HepG2 (cell line): Measurements from ENCODE around the gene C6orf62. TPM values are rescaled to one million over a fixed set of nuclear protein-coding genes. Genes with fewer than 3 reads are reported as not detected.
A peak's percentile ranks its signal among the peaks of the same experiment; 100 is the strongest.

Experiments
- AHR ChIP-seq: IDR thresholded peaks from 2 replicates; pipeline ENCODE4 v1.6.1; 2018; ENCODE audit warnings: missing genetic modification reagents, missing compliant biosample characterization
- CREB1 ChIP-seq, 2 experiments: fragments of 450-650 bp in 1 of 2; IDR thresholded peaks; 2 replicates each; pipeline ENCODE4 v1.6.1; 2016 to 2017; ENCODE audit warnings: control low read depth in 1 of 2, mild to moderate bottlenecking in 1 of 2, missing compliant biosample characterization in 1 of 2, missing genetic modification characterization in 1 of 2
- ELF1 ChIP-seq: sonication (generic); formaldehyde crosslinking; IDR thresholded peaks from 2 replicates; pipeline ENCODE4 v1.4.0; 2020; ENCODE audit warnings: missing genetic modification reagents
- FOXO1 ChIP-seq: sonication (generic); formaldehyde crosslinking; IDR thresholded peaks from 2 replicates; pipeline ENCODE4 v1.4.0; 2020; ENCODE audit warnings: missing genetic modification reagents
- KLF11 ChIP-seq: IDR thresholded peaks from 2 replicates; pipeline ENCODE4 v1.6.1; 2016; ENCODE audit warnings: missing compliant biosample characterization
- KLF9 ChIP-seq: IDR thresholded peaks from 2 replicates; pipeline ENCODE4 v1.6.1; 2016; ENCODE audit warnings: low read depth
- KMT2A ChIP-seq: sonication (generic); formaldehyde crosslinking; IDR thresholded peaks from 2 replicates; pipeline ENCODE4 v1.4.0; 2020; ENCODE audit warnings: missing genetic modification reagents
- MED8 ChIP-seq: sonication (generic); formaldehyde crosslinking; IDR thresholded peaks from 2 replicates; pipeline ENCODE4 v1.8.1; 2023; ENCODE audit warnings: mild to moderate bottlenecking, missing genetic modification reagents; ENCODE audit not compliant: insufficient replicate concordance
- MIER2 ChIP-seq: IDR thresholded peaks from 2 replicates; pipeline ENCODE4 v1.6.1; 2016; ENCODE audit warnings: missing biosample characterization, missing genetic modification reagents
- SOX5 ChIP-seq: IDR thresholded peaks from 2 replicates; pipeline ENCODE4 v1.6.1; 2016; ENCODE audit warnings: borderline replicate concordance
- TEAD3 ChIP-seq: optimal IDR thresholded peaks from 2 replicates; pipeline ENCODE3; 2016; ENCODE audit warnings: borderline replicate concordance
- U2AF2 ChIP-seq: fragments of 200-400 bp; formaldehyde crosslinking; IDR thresholded peaks from 2 replicates; pipeline ENCODE4 v1.6.1; 2017; ENCODE audit warnings: low read depth, mild to moderate bottlenecking, low read length
- ZKSCAN8 ChIP-seq: IDR thresholded peaks from 2 replicates; pipeline ENCODE4 v1.6.1; 2016; ENCODE audit warnings: borderline replicate concordance, missing genetic modification reagents, missing compliant biosample characterization
- ZNF20 ChIP-seq: sonication (generic); formaldehyde crosslinking; IDR thresholded peaks from 2 replicates; pipeline ENCODE4 v1.4.0; 2020; ENCODE audit warnings: mild to moderate bottlenecking, moderate library complexity, missing genetic modification reagents
- ZNF282 ChIP-seq: fragments of 450-650 bp; IDR thresholded peaks from 2 replicates; pipeline ENCODE4 v1.6.1; 2018; ENCODE audit not compliant: partially characterized antibody
- ZNF430 ChIP-seq: sonication (generic); formaldehyde crosslinking; IDR thresholded peaks from 2 replicates; pipeline ENCODE4 v1.9.0; 2021; ENCODE audit warnings: mild to moderate bottlenecking, missing genetic modification reagents
- ZNF441 ChIP-seq: sonication (generic); formaldehyde crosslinking; IDR thresholded peaks from 2 replicates; pipeline ENCODE4 v1.7.0; 2021; ENCODE audit warnings: missing genetic modification reagents, borderline replicate concordance
- ZNF709 ChIP-seq: sonication (generic); formaldehyde crosslinking; IDR thresholded peaks from 2 replicates; pipeline ENCODE4 v1.5.0; 2020; ENCODE audit warnings: mild to moderate bottlenecking, missing genetic modification reagents
- ZNF781 ChIP-seq: sonication (generic); formaldehyde crosslinking; IDR thresholded peaks from 2 replicates; pipeline ENCODE4 v1.5.1; 2020; ENCODE audit warnings: borderline replicate concordance, mild to moderate bottlenecking, missing genetic modification reagents; ENCODE audit errors: not compliant biosample characterization
- ZNF788 ChIP-seq: sonication (generic); formaldehyde crosslinking; IDR thresholded peaks from 2 replicates; pipeline ENCODE4 v1.5.0; 2020; ENCODE audit warnings: mild to moderate bottlenecking, missing genetic modification reagents, borderline replicate concordance
- polyA plus RNA-seq, 8 experiments: library from polyadenylated mRNA; depleted of rRNA in 3 of 8; stranded (reverse) in 7 of 8; unstranded in 1 of 8; fragments of >200 nt; fragmentation: Illumina TruSeq in 4 of 8; extraction: Trizol in 4 of 8; gene quantifications; 2 replicates each; pipeline versions ENCODE4 v1.2.1 to v1.2.3, GENCODE V29; 2011 to 2016; ENCODE audit warnings: low read depth in 4 of 8, missing spikeins in 1 of 8, mixed read lengths in 1 of 8; ENCODE audit not compliant: insufficient read depth in 1 of 8
- total RNA-seq, 5 experiments: library from RNA; depleted of rRNA; stranded (reverse); fragments of >200 nt; fragmentation: Illumina TruSeq; extraction: Trizol; gene quantifications; 2 replicates each; pipeline ENCODE4 v1.2.3, GENCODE V29; 2016; ENCODE audit warnings: low read depth in 1 of 5
- TF ChIP-seq, protein P1 (sequence below): sonication (generic); formaldehyde crosslinking; IDR thresholded peaks from 2 replicates; pipeline ENCODE4 v1.5.0; 2020; ENCODE audit warnings: missing genetic modification reagents, mild to moderate bottlenecking, borderline replicate concordance
- TF ChIP-seq, protein P2 (sequence below): IDR thresholded peaks from 2 replicates; pipeline ENCODE4 v1.6.1; 2016
- TF ChIP-seq, protein P3 (sequence below): sonication (generic); formaldehyde crosslinking; IDR thresholded peaks from 2 replicates; pipeline ENCODE4 v1.4.0; 2020; ENCODE audit warnings: mild to moderate bottlenecking, missing genetic modification reagents
- TF ChIP-seq, protein P4 (sequence below): sonication (generic); formaldehyde crosslinking; IDR thresholded peaks from 2 replicates; pipeline ENCODE4 v1.5.0; 2020; ENCODE audit warnings: mild to moderate bottlenecking, missing genetic modification reagents
- TF ChIP-seq, protein P5 (sequence below): IDR thresholded peaks from 2 replicates; pipeline ENCODE4 v1.6.1; 2012; ENCODE audit warnings: low read depth, low read length, improper control_type of control experiment

C6orf62 gene
- total and polyA plus RNA-seq, 2 of the 13 experiments (the other 11 are each of a cell fraction or from before 2014, with no cell fraction given): 54.8 to 90.4 TPM

DNA sequence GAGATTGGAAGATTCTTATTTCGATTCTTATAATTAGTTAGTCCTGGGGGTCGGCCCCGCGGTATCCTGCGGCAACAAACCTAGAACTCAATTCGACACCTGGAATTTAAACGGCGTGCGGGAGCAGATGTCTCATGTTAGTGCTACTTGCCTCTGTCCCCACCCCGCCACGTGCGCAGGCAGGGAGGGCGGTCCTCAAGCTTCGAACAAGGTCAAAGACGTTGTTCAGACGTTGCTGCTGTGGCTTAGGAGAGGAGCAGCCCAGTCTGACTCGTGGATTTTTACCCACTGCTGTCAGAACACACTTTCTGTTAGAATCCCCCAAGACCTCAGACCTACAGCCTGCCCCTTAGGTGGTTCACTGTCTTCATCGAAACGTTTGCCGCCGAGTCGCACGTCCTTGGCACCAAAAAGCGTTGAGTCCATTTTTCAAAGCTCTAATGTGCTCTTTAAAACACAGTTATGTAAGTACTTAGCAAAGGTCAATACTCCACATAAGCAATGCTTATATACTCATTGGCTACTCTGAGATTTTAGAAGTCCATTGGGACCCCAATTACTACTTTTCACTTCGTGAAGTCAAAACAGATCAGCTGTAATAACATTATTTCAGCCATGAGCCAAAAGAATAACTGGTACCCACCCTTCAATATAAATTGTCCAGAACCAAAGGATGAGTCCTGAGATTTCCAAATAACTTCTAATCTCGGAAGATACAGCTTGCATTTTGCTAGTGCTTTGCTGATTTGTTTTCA, 2.7 kb upstream of the C6orf62 start (continued):
- TF ChIP-seq MED8 (CRISPR knock-in tag): peak; percentile 44
- TF ChIP-seq ZNF781 (CRISPR knock-in tag): peak; percentile 87
- TF ChIP-seq, protein P1, sequence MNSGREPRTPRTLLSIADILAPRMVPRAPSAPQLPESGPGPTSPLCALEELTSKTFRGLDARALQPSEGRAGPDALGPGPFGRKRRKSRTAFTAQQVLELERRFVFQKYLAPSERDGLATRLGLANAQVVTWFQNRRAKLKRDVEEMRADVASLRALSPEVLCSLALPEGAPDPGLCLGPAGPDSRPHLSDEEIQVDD (CRISPR knock-in tag): peak; percentile 83; the same call in 1 of the 2 replicates
- 0 out of 2 replicates have a peak, but pooled peaks have one; percentile 37 for TF ChIP-seq ZNF20
- TF ChIP-seq ZNF441: peak; percentile 87
- TF ChIP-seq U2AF2: peak; percentile 92; the same call in 1 of the 2 replicates
- TF ChIP-seq, protein P2, sequence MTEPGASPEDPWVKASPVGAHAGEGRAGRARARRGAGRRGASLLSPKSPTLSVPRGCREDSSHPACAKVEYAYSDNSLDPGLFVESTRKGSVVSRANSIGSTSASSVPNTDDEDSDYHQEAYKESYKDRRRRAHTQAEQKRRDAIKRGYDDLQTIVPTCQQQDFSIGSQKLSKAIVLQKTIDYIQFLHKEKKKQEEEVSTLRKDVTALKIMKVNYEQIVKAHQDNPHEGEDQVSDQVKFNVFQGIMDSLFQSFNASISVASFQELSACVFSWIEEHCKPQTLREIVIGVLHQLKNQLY (CRISPR knock-in tag): peak; percentile 55; the same call in 1 of the 2 replicates
- no peak for TF ChIP-seq SOX5
- TF ChIP-seq KLF9: 0 out of 2 replicates have a peak, but pooled peaks have one; percentile 41
- TF ChIP-seq MIER2 (CRISPR knock-in tag): no peak; the same call in 1 of the 2 replicates
- TF ChIP-seq, protein P3, sequence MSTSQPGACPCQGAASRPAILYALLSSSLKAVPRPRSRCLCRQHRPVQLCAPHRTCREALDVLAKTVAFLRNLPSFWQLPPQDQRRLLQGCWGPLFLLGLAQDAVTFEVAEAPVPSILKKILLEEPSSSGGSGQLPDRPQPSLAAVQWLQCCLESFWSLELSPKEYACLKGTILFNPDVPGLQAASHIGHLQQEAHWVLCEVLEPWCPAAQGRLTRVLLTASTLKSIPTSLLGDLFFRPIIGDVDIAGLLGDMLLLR (CRISPR knock-in tag): peak; percentile 98; the same call in 1 of the 2 replicates
- peak; percentile 70 for TF ChIP-seq ZKSCAN8 (CRISPR knock-in tag)
- TF ChIP-seq KMT2A (CRISPR knock-in tag): peak; percentile 36; the same call in 1 of the 2 replicates
- peak; percentile 47; the same call in 1 of the 2 replicates for TF ChIP-seq ELF1 (CRISPR knock-in tag)
- TF ChIP-seq ZNF430 (CRISPR knock-in tag): peak; percentile 57
- TF ChIP-seq ZNF709 (CRISPR knock-in tag): peak; percentile 88; the same call in 1 of the 2 replicates
- TF ChIP-seq KLF11 (CRISPR knock-in tag): peak; percentile 91
- TF ChIP-seq, protein P4, sequence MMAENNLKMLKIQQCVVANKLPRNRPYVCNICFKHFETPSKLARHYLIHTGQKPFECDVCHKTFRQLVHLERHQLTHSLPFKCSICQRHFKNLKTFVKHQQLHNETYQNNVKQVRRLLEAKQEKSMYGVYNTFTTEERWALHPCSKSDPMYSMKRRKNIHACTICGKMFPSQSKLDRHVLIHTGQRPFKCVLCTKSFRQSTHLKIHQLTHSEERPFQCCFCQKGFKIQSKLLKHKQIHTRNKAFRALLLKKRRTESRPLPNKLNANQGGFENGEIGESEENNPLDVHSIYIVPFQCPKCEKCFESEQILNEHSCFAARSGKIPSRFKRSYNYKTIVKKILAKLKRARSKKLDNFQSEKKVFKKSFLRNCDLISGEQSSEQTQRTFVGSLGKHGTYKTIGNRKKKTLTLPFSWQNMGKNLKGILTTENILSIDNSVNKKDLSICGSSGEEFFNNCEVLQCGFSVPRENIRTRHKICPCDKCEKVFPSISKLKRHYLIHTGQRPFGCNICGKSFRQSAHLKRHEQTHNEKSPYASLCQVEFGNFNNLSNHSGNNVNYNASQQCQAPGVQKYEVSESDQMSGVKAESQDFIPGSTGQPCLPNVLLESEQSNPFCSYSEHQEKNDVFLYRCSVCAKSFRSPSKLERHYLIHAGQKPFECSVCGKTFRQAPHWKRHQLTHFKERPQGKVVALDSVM: peak; percentile 43; the same call in 1 of the 2 replicates
- peak; percentile 52; the same call in 1 of the 2 replicates for TF ChIP-seq ZNF788
- no peak for TF ChIP-seq CREB1 (IDR thresholded peaks at IDR 0.05)
- TF ChIP-seq CREB1 (CRISPR knock-in tag; IDR thresholded peaks at IDR 0.05): peak; percentile 13; the same call in 1 of the 2 replicates
- peak; percentile 96; the same call in 1 of the 2 replicates for TF ChIP-seq AHR (CRISPR knock-in tag)
- TF ChIP-seq, protein P5, sequence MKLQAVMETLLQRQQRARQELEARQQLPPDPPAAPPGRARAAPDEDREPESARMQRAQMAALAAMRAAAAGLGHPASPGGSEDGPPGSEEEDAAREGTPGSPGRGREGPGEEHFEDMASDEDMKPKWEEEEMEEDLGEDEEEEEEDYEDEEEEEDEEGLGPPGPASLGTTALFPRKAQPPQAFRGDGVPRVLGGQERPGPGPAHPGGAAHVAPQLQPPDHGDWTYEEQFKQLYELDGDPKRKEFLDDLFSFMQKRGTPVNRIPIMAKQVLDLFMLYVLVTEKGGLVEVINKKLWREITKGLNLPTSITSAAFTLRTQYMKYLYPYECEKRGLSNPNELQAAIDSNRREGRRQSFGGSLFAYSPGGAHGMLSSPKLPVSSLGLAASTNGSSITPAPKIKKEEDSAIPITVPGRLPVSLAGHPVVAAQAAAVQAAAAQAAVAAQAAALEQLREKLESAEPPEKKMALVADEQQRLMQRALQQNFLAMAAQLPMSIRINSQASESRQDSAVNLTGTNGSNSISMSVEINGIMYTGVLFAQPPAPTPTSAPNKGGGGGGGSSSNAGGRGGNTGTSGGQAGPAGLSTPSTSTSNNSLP: no peak; the same call in 1 of the 2 replicates
- TF ChIP-seq TEAD3 (CRISPR knock-in tag): peak; percentile 44
- TF ChIP-seq ZNF282: no peak
- TF ChIP-seq FOXO1 (CRISPR knock-in tag): peak; percentile 64
